ENCODE data around the gene LYPD5.

DNA sequence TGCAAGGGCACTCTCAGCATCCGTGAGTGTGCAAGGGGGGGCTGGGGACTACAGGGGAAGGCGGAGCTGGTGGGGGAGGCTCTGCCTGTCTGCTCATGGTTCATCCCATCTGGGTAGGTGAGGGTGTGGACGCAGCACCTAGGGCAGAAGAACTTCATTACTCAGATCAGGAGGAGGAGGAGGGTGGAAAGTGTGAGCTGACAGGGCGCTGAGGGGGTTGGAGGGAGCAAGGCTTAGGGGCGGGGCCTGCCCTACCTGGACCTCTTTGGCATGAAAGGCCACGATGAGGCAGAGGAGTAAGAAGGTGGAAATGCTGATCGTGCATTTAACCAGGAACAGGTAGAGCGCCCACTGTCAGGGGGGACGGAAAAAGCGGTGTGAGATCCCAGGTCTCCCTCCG, 26.0 kb downstream of the LYPD5 start:
- TF ChIP-seq ATF2 (CRISPR knock-in tag; IDR thresholded peaks at IDR 0.05; ENCODE audit: borderline replicate concordance, low read depth): no peak
- no peak for TF ChIP-seq CTCF (IDR thresholded peaks at IDR 0.05)
- no peak for TF ChIP-seq CREM (CRISPR knock-in tag; IDR thresholded peaks at IDR 0.05)
- no peak for TF ChIP-seq FOXJ3 (CRISPR knock-in tag; IDR thresholded peaks at IDR 0.05; ENCODE audit: borderline replicate concordance)
- no peak for TF ChIP-seq ZMAT4 (CRISPR knock-in tag; IDR thresholded peaks at IDR 0.05)
- TF ChIP-seq SMAD3 (CRISPR knock-in tag; IDR thresholded peaks at IDR 0.05; ENCODE audit: borderline replicate concordance): no peak
- TF ChIP-seq SP1 (CRISPR knock-in tag; conservative IDR thresholded peaks at IDR 0.05): no peak
- TF ChIP-seq IRF2 (CRISPR knock-in tag; IDR thresholded peaks at IDR 0.05; ENCODE audit: borderline replicate concordance, low read depth): no peak
- TF ChIP-seq FOXP1 (CRISPR knock-in tag; IDR thresholded peaks at IDR 0.05; ENCODE audit: borderline replicate concordance): no peak
- no peak for TF ChIP-seq CBFB (CRISPR knock-in tag; IDR thresholded peaks at IDR 0.05; ENCODE audit: low read depth)
- no peak for TF ChIP-seq PREB (CRISPR knock-in tag; IDR thresholded peaks at IDR 0.05; ENCODE audit: borderline replicate concordance)
- no peak for TF ChIP-seq KAT7 (CRISPR knock-in tag; IDR thresholded peaks at IDR 0.05; ENCODE audit: borderline replicate concordance)
- no peak for TF ChIP-seq TP53 (CRISPR knock-in tag; IDR thresholded peaks at IDR 0.05)

All from WTC11 (cell line).